Measurements from ENCODE around the gene KRT34. TPM values are rescaled to one million over a fixed set of nuclear protein-coding genes. Genes with fewer than 3 reads are reported as not detected.

The KRT34 gene
- polyA plus RNA-seq, 1 of the 3 experiments (the other 2 are of a cell fraction): 0.08 TPM

DNA sequence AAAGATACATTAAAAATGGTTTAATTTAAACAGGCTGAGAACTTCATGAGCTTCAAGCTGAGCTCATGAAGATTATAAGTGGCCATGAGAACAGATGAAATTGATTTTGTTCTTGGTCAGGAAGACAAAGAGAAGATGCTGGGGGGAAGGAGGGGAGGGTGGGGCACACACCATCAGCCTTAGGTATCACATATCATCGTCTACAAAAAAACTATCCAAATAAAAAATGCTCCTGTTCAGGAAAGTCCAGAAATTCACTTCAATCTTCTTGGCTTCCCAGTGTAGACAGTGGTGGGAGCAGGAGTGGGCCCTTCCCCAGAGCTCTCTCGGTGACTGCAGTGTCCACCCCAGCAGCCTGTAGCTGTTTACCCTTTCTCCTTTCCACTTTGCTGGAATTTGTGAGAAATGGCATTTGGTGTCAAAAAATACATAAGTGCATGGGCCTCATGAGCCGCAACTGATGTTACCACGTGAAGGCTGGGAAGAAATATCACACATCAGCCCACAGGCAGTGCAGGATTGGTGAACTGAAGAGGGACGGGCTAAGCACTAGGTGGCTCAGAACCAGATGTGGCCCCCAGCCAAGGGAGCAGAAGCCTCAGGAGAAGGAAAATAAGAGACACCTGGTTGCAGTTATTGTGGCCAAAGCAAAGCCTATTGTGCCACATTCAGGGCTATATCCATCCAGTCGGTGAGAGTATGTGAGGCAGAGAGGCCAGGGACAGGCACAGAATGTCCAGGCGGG lies 36.2 kb upstream of the KRT34 start:
- no peaks in the 10 kb centered on the region for H3K36me3 ChIP-seq (replicated peaks in 1 of 2; ENCODE audit: control insufficient read depth in 1 of 2, insufficient read depth in 2 of 2, low read length in 1 of 2)
- no peak overlapping the region for H3K4me3 ChIP-seq (ENCODE audit: low read depth in 2 of 2, low read length in 1 of 2)
- H3K27ac ChIP-seq (ENCODE audit: low read depth in 2 of 2, low read length in 1 of 2): 0 out of 4 replicates have a peak overlapping the region, but pooled peaks of 1 of the 2 experiments have one; percentile 19
- ChIA-PET POLR2A (no interaction called here), CTCF (interaction anchor here (0.8 to 2.9 kb wide), 7 partner anchors 11 to 245 kb away, joined by 3 to 11 read pairs (median 3); no protein-coding TSS in a partner anchor)
- H3K9me3 ChIP-seq: no peaks in the 10 kb centered on the region
- no peaks in the 10 kb centered on the region for H3K9me2 ChIP-seq
- H3F3A ChIP-seq (replicated peaks; ENCODE audit: insufficient read depth): peaks cover 4% of the 10 kb centered on the region
- H4K20me1 ChIP-seq (ENCODE audit: insufficient read depth): no peaks in the 10 kb centered on the region
- no peak overlapping the region for H2AFZ ChIP-seq (ENCODE audit: low read depth)
- H3K4me1 ChIP-seq (ENCODE audit: control insufficient read depth in 1 of 2, insufficient read depth in 2 of 2, low read depth in 1 of 2, low read length in 1 of 2): peaks cover 0 to 47% of the 10 kb centered on the region in 2 experiments; a peak in 2 of 4 replicates
- H3K79me2 ChIP-seq (ENCODE audit: insufficient read depth): no peaks in the 10 kb centered on the region
- H3K4me2 ChIP-seq: 0 out of 2 replicates have a peak overlapping the region, but pooled peaks have one; percentile 40
- H3K27me3 ChIP-seq (ENCODE audit: insufficient read depth): no peaks in the 10 kb centered on the region
- TF ChIP-seq FOXJ3 (CRISPR knock-in tag; IDR thresholded peaks at IDR 0.05) (no peak), NRF1 (IDR thresholded peaks at IDR 0.05; ENCODE audit: low read depth, low read length) (no peak)
- TF ChIP-seq, protein P1, sequence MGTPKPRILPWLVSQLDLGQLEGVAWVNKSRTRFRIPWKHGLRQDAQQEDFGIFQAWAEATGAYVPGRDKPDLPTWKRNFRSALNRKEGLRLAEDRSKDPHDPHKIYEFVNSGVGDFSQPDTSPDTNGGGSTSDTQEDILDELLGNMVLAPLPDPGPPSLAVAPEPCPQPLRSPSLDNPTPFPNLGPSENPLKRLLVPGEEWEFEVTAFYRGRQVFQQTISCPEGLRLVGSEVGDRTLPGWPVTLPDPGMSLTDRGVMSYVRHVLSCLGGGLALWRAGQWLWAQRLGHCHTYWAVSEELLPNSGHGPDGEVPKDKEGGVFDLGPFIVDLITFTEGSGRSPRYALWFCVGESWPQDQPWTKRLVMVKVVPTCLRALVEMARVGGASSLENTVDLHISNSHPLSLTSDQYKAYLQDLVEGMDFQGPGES (IDR thresholded peaks at IDR 0.05; ENCODE audit: low read depth, low read length): no peak
- TF ChIP-seq, protein P2, sequence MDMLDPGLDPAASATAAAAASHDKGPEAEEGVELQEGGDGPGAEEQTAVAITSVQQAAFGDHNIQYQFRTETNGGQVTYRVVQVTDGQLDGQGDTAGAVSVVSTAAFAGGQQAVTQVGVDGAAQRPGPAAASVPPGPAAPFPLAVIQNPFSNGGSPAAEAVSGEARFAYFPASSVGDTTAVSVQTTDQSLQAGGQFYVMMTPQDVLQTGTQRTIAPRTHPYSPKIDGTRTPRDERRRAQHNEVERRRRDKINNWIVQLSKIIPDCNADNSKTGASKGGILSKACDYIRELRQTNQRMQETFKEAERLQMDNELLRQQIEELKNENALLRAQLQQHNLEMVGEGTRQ (IDR thresholded peaks at IDR 0.05; ENCODE audit: borderline replicate concordance, low read depth, low read length): no peak
- H3K9ac ChIP-seq: no peak overlapping the region
- no peak for DNase-seq
- 82% methylated on average over 7 of the region's 7 CpGs for WGBS (ENCODE audit: low lambda C conversion rate)

DNA sequence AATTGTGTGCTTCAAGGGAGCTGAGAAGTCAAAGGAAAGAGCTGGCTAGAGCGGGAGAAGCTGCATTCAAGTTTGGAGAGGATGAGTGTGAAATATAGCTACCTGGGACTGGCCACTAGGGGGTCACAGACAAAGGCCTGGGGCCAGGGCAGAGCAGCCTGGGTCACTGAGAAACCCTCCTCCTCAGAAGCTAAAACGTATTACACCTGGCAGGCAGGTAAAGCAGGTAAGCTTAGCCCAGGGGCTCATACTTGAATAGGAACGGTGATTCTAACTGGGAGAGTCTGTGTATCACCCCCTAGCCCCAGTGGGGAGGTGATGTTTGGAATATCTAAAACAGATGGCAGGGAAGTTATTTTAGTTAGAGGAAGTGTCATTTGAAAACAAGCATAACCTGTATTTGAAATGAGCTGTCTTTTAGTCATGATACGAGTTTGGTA lies 35.5 kb upstream of the KRT34 start:
- no peaks in the 10 kb centered on the region for H4K20me1 ChIP-seq (ENCODE audit: insufficient read depth)
- POLR2A ChIA-PET: no interaction called here
- no peaks in the 10 kb centered on the region for H3K27me3 ChIP-seq (ENCODE audit: insufficient read depth)
- H3K4me2 ChIP-seq: peak overlapping the region; percentile 40; the same call in 1 of the 2 replicates
- peaks cover 0 to 47% of the 10 kb centered on the region in 2 experiments; a peak in 3 of 4 replicates for H3K4me1 ChIP-seq (ENCODE audit: control insufficient read depth in 1 of 2, insufficient read depth in 2 of 2, low read depth in 1 of 2, low read length in 1 of 2)
- no peaks in the 10 kb centered on the region for H3K36me3 ChIP-seq (replicated peaks in 1 of 2; ENCODE audit: control insufficient read depth in 1 of 2, insufficient read depth in 2 of 2, low read length in 1 of 2)
- 0 out of 4 replicates have a peak overlapping the region, but pooled peaks of 1 of the 2 experiments have one; percentile 19 for H3K27ac ChIP-seq (ENCODE audit: low read depth in 2 of 2, low read length in 1 of 2)
- peak; percentile 36 for DNase-seq
- CTCF ChIA-PET: interaction anchor here (0.8 to 2.9 kb wide), 8 partner anchors 10 to 245 kb away, joined by 3 to 11 read pairs (median 3); no protein-coding TSS in a partner anchor
- no peaks in the 10 kb centered on the region for H3K9me2 ChIP-seq
- peaks cover 4% of the 10 kb centered on the region for H3F3A ChIP-seq (replicated peaks; ENCODE audit: insufficient read depth)
- no peak overlapping the region for H3K9ac ChIP-seq
- no peaks in the 10 kb centered on the region for H3K9me3 ChIP-seq
- H2AFZ ChIP-seq (ENCODE audit: low read depth): no peak overlapping the region
- WGBS (ENCODE audit: low lambda C conversion rate): 36% methylated on average over 4 of the region's 4 CpGs
- no peaks in the 10 kb centered on the region for H3K79me2 ChIP-seq (ENCODE audit: insufficient read depth)
- no peak overlapping the region for H3K4me3 ChIP-seq (ENCODE audit: low read depth in 2 of 2, low read length in 1 of 2)
- TF ChIP-seq EP300 (IDR thresholded peaks at IDR 0.05; ENCODE audit: borderline replicate concordance in 1 of 2, low read depth in 1 of 2, low read length in 1 of 2): no peak
- no peak for TF ChIP-seq FOXJ3 (CRISPR knock-in tag; IDR thresholded peaks at IDR 0.05)
- no peak for TF ChIP-seq NFIC (IDR thresholded peaks at IDR 0.05; ENCODE audit: borderline replicate concordance)
- TF ChIP-seq SMC3 (IDR thresholded peaks at IDR 0.05; ENCODE audit: low read depth, low read length): no peak
- TF ChIP-seq RAD21 (IDR thresholded peaks at IDR 0.05; ENCODE audit: low read length): peak; percentile 10; the same call in 1 of the 2 replicates
- TF ChIP-seq RFX5 (IDR thresholded peaks at IDR 0.05; ENCODE audit: low read length): no peak
- TF ChIP-seq, protein P1 (IDR thresholded peaks at IDR 0.05; ENCODE audit: low read depth, low read length): no peak
- TF ChIP-seq FOXM1 (IDR thresholded peaks at IDR 0.05; ENCODE audit: low read depth): no peak
- TF ChIP-seq, protein P3, sequence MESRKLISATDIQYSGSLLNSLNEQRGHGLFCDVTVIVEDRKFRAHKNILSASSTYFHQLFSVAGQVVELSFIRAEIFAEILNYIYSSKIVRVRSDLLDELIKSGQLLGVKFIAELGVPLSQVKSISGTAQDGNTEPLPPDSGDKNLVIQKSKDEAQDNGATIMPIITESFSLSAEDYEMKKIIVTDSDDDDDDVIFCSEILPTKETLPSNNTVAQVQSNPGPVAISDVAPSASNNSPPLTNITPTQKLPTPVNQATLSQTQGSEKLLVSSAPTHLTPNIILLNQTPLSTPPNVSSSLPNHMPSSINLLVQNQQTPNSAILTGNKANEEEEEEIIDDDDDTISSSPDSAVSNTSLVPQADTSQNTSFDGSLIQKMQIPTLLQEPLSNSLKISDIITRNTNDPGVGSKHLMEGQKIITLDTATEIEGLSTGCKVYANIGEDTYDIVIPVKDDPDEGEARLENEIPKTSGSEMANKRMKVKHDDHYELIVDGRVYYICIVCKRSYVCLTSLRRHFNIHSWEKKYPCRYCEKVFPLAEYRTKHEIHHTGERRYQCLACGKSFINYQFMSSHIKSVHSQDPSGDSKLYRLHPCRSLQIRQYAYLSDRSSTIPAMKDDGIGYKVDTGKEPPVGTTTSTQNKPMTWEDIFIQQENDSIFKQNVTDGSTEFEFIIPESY (IDR thresholded peaks at IDR 0.05; ENCODE audit: borderline replicate concordance, low read depth): no peak
- TF ChIP-seq, protein P4, sequence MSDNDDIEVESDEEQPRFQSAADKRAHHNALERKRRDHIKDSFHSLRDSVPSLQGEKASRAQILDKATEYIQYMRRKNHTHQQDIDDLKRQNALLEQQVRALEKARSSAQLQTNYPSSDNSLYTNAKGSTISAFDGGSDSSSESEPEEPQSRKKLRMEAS (IDR thresholded peaks at IDR 0.05; ENCODE audit: low read depth): no peak
- TF ChIP-seq GABPA (IDR thresholded peaks at IDR 0.05; ENCODE audit: low read depth): no peak
- TF ChIP-seq, protein P5, sequence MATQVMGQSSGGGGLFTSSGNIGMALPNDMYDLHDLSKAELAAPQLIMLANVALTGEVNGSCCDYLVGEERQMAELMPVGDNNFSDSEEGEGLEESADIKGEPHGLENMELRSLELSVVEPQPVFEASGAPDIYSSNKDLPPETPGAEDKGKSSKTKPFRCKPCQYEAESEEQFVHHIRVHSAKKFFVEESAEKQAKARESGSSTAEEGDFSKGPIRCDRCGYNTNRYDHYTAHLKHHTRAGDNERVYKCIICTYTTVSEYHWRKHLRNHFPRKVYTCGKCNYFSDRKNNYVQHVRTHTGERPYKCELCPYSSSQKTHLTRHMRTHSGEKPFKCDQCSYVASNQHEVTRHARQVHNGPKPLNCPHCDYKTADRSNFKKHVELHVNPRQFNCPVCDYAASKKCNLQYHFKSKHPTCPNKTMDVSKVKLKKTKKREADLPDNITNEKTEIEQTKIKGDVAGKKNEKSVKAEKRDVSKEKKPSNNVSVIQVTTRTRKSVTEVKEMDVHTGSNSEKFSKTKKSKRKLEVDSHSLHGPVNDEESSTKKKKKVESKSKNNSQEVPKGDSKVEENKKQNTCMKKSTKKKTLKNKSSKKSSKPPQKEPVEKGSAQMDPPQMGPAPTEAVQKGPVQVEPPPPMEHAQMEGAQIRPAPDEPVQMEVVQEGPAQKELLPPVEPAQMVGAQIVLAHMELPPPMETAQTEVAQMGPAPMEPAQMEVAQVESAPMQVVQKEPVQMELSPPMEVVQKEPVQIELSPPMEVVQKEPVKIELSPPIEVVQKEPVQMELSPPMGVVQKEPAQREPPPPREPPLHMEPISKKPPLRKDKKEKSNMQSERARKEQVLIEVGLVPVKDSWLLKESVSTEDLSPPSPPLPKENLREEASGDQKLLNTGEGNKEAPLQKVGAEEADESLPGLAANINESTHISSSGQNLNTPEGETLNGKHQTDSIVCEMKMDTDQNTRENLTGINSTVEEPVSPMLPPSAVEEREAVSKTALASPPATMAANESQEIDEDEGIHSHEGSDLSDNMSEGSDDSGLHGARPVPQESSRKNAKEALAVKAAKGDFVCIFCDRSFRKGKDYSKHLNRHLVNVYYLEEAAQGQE (IDR thresholded peaks at IDR 0.05; ENCODE audit: low read depth, low read length): no peak
- no peak for TF ChIP-seq RCOR1 (IDR thresholded peaks at IDR 0.05; ENCODE audit: low read length)
